Activated CD4-positive, CD25-positive, alpha-beta regulatory T cell treated with anti-CD3 and anti-CD28 coated beads, Interleukin-2, amount 50 U/mL, for 72 hours (primary cell): ENCODE data around the gene GPC1.
"Not testable (repeated sequence)": the region's sequence is repeated elsewhere in the genome, so short reads cannot be mapped to it uniquely, and the experiment has no call there.

Source experiments
- DNase-seq: peaks from one replicate; pipeline ENCODE4 v3.0.0; 2021

GPC1 gene, protein sequence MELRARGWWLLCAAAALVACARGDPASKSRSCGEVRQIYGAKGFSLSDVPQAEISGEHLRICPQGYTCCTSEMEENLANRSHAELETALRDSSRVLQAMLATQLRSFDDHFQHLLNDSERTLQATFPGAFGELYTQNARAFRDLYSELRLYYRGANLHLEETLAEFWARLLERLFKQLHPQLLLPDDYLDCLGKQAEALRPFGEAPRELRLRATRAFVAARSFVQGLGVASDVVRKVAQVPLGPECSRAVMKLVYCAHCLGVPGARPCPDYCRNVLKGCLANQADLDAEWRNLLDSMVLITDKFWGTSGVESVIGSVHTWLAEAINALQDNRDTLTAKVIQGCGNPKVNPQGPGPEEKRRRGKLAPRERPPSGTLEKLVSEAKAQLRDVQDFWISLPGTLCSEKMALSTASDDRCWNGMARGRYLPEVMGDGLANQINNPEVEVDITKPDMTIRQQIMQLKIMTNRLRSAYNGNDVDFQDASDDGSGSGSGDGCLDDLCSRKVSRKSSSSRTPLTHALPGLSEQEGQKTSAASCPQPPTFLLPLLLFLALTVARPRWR

DNA sequence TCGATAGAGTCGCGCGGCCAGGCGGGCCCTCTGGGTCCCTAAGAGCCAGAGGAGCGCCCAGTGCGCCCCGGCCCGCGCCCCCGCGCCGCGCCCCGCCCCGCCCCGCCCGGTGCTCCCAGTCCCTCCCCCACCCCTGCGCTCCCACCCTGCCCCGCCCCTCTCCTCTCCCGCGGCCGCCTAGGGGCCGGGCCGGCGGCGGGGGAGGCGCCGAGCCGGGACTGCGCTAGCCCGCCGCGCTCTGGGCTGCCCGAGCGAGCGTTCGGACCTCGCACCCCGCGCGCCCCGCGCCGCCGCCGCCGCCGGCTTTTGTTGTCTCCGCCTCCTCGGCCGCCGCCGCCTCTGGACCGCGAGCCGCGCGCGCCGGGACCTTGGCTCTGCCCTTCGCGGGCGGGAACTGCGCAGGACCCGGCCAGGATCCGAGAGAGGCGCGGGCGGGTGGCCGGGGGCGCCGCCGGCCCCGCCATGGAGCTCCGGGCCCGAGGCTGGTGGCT, at the start of gene GPC1:
TSS of gene GPC1 (plus strand) at position 207 of the 491 bp plus-strand sequence. CDS start at position 463, 256 bp downstream.
- DNase-seq = peak; percentile 56

DNA sequence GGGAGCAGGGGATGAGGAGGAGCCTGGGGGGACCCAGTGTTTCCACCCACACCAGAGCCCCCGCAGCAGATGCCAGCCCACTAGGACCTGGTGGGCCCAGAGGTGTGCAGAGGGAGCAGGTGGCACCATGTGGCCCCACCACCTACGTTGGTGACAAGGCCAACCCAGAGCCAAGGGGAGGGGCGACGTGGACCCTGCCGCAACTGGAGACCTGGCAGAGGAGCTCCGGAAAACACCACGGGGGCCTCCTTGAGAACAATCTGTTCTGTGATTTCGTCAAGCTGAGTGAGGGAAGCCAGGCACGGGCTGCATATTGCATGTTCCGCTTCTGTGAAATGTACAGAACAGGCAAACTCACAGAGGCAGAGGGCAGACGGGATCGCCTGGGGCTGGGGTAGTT, 49.1 kb upstream of the GPC1 start:
- no peak for DNase-seq

DNA sequence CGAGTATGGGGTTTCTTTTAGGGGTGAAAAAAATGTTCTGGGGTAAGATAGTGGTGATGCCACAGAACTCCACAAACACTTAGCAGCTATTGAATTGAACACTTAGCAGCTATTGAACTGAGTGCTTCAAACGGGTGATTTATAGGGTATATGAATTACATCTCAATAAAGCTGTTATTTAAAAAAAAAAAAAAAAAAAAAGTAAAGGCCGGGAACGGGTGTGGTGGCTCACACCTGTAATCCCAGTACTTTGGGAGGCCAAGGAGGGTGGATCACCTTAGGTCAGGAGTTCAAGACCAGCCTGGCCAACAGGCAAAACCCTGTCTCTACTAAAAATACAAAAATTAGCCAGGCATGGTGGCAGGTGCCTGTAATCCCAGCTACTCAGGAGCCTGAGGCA, 48.7 kb upstream of the GPC1 start:
- not testable (repeated sequence) for DNase-seq

DNA sequence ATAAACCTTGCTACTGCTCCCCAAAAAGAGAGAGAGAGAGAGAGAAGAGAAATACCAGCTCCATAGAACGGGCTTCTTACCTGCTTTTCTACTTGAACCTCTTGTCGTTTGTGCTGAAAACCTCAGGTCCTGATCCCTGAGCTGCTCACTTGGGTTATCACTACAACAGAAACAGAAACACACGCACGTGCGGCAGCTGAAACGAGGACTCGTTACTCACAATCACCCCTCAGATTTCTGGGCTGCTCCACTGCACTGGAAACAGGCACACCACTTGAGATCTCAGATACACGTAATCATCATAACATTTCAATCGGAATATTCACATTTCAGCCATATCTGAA, 48.2 kb upstream of the GPC1 start:
- DNase-seq = no peak

DNA sequence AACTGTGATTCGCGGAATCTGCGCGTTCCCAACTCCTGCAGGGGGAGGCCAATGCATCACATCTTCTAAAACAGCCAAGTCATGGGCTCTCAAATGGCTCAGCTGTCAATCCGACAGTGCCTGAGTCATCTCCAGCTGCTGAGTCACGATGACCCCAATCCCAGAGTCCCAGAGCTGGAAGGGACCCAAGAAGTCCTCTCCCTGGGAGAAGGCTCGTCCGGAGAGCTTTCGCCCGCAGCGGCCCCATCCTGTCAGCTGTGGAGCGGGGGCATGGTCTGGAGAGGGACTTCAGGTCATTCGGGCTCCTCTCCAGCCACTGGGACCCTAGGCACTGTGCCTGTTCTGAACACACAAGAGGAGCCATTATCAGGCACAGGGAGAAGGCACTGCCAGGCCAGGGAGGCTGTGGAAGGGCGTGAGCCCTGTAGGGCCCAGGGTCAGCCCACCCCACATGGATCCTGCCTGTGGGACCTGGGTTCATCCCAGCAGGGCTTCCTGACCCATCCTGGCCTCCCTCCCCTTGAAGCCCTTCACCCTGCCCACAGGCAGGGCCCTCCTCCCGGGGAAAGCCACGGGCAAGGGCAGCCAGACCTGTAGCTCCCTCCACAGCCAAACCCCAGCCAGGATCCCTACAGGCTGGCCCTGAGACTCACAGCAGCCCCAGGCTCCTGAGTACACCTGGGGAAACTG, 47.6 kb upstream of the GPC1 start:
- no peak for DNase-seq

DNA sequence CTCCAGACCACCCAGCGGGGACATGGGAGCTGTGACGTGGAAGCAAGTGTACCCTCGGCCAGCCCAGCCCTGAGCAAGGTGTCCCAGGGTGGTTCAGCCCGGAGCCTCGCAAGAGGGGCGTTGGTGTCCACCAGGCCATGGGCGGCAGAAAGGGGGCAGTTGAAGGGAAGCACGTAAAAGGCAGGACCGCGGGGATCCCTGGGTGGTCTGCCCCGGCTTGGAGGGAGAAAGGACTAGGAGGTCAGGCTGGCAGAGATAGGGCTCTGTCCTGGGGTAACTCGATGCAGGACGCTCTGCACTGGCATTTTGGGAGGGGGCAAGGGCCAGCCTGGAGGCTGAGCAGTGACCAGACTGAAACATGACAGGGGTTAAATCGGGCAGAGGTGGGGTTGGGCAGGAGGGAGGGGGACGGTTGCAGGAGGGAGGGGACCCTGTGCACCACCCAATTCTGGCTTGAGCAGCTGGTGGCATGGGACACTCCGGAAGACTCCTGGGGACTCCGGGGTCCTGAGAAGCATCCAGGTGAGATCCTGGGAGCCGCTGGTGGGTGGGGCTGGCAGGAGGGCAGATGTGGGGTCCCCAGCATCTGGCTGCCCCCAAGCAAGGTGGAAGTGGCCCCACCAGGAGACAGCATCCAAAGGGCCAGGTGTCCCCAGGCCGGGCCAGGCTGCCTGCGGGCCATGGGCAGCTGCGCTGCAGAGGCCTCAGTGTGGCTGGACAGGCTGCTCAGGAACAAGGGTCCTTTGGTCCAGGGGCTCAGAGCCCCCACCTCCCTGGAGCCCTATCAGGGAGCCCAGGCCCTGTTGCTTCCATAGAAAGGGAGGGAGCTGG, 46.8 kb upstream of the GPC1 start:
- no peak for DNase-seq

DNA sequence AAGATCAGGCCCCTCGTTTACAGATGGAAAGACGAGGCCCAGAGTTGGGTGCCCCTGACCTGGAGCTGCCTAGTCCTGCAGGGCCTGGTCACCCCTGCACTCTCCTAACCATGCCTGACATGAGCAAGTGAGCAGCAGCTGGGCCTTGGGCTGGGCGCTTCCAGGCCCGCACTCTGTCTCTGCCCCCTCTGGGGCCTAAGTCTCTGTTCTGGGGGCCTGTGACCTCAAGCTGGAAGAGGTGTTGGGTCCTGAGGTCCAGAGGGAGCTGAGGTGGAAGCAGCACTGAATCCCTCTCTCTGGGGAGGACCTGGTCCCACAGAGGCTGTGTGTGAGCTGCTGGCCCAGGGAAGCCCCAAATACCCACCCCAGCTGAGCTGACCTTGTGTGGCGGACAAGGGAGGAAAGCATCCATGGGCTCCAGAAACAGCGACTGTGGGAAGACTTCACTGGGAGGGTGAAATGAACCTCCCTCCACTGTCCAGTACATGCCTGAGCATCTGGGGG, 46.1 kb upstream of the GPC1 start:
- DNase-seq = no peak

DNA sequence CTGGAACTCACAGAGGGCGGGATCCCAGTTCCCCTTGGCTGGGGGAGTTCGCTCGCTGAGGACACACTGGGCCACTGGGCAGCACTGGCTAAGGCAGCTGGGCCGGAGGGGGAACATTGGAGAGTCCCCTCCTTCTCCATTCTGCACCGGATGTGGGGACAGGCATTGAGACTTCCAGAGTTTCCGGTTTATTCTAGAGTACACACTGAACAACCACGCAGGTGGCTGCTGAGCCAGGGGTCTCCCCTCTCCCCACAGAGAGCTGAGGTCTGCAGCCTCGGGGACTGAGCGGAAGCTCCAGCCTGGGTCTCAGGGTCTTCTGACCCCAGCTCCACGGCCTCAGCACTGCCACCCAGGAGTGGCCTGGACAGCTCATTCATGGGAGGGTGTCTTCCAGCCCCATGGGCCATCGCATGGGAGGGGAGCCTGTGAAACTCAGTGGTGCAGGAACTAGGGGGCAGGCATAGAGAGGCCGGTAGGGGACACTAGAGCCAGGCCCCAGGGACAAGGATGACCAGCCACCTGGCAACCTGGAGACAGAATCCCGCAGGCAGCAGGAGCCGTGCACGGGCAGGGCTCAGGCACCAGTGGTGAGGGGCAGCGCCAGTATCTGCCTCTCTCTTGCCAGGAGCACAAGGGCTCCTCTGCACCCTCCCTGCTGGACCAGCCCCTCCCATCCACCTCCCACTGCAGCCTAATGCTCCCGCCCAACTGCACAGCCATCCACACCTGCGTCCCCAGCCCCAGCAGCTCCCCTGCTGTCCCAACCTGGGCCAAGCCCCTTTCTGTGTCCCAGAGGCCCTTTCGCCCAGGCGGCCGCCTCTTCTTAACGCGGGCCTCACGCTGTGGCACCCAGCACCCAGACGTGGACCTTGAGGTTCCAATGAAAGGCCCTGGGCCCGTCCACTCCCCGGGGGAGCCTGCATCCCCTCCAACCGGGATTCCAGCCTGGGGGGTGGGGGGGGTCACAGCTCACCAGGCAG, 45.1 kb upstream of the GPC1 start:
- no peak for DNase-seq

DNA sequence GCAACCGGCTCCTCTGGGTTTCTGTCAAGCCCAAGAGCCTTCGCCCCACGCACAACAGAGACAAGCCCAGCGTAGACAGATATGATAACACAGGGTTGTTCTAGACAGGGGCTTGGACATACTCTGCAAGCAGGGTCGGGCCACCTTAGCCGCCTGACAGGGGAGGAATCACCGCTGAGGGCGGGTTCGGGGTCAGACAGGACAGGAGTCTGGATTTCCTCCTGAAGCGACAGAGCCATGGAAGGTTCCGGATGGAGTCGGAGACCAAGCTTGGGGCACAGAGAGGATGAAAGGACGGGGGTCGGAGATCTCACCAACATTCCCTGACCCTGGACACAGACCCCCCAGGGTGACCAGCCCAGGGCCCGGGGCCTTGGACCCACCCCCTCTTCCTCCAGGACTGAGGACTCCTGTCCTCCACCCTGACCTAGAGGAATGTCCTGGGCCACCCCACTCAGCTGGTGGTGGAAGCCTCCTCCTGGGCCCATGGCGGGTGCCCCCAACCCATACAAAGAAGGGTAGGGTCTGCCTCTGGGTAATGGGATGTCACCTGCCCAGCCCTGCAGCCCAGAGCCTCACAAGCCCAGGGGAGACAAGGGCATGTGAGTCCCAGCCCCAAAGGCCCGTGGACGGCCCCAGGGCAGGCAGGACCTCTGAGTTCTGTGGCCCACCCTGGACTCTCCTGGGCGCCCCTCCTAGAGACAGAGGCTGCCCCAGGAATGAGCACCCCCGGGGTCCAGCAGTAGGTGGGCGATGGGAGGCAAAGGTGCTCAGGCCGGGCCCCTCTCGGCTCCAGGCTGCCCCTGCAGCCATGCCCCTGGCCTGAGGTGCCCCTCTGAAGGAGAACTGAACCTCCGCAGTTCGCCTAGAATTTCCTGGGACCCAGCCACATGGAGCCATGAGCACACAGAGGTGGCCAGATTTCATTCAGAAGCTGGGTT, 44.1 kb upstream of the GPC1 start:
- DNase-seq = no peak

DNA sequence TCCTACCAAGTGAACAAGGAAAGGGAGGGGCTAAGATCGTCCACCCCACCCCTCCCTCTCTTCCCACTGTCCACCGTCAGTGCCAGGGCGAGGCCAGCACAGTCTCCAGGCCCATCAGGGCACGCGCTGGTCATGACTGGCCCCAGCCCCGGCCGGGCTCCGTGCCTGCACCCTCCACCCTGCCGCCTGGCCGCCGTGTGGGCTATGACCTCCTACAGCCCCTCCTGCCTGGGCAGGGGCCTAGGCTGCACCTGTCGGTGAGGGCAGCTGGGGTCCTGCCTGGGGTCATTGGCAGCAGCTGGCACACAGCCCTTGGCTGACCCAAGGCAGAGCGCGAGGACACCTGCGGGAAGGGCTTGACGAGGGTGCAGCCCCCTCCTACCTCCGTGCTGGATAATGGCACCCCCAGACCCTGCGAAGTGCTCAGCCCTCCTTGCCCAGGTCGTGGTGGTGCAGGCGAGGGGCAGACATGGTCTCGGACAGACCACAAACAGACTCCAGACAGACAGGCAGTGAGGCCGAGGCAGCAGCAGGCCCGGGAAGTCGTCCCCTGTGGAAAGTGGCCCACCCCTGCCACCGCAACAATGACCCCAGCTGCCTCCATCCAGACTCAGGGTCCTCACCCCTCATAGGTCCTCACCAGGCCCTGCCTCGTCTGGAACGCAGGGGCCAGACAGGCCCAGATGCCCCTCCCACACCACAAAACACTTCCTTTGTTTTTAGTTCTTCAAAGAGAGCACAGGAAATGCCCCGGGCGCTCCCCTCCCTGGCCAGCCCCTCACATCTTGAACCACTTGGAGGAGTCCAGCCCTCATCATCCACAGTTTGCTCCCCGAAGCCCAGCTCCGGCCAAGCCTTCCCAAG, 43.1 kb upstream of the GPC1 start:
- no peak for DNase-seq

DNA sequence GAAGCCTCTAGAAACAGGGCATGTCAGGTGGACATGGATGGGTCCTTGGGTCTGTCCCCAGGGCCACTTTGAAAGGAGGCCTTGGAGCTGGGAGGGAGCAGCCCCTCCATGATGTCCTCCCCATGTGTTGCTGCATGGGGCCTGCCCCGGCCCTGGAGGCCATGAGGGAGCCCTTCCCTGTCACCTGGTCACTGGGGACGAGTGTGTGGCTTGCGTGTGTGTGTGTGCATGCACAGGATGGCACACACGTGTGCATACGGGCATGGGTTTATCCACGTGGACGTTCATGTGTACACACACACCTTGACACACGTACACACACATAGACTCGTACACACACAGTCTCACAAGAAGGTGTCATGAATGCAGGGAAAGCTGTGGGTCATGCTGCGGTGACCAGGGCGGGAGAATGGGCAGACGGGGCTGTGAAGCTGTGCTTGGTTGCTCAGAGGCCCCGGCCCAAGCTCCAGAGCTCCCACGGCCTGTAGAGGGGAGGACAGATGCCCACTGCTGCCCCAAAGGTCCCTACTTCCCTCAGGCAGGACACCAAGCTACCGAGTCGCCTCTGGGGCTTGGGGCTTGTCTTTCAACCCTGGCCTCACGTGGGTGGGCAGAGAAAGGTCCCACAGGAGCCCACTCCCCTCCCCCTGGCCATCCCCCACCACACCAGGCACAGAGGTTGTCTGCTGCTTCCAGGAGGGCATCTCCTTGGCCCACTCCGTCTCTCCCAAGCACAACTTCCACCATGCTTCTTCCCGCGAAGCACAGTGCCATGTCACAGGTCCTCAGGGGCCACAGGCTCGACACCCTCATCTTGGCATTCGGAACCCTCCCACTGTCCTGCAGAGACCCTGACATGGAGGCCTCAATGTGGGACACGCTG, 42.3 kb upstream of the GPC1 start:
- peak; percentile 26 for DNase-seq

DNA sequence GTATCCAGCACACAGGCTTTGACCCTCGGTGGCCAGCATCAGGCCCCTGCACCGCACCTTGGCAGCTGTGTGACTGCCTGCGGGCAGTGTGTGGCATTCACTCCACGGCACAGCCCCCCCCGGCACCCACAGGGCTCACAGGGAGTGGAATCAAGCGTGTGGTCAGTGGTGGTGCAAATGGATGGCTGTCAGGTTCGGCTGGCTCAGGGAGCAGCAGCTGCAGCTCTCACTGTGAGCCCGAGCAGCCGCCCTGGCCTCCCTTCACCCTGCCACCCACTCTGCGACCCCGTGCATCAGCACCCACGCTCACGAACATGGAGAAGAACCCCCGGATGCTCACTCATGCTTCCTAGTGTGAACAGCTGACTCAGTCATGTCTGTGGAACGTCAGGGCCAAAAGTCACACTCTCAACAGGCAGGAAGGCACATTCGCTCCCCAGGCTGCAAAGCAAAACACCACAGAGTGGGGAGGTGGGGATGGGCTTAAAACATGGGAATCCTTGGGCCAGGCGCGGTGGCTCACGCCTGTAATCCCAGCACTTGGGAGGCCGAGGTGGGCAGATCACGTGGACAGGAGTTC, 41.5 kb upstream of the GPC1 start:
- peak; percentile 17 for DNase-seq

DNA sequence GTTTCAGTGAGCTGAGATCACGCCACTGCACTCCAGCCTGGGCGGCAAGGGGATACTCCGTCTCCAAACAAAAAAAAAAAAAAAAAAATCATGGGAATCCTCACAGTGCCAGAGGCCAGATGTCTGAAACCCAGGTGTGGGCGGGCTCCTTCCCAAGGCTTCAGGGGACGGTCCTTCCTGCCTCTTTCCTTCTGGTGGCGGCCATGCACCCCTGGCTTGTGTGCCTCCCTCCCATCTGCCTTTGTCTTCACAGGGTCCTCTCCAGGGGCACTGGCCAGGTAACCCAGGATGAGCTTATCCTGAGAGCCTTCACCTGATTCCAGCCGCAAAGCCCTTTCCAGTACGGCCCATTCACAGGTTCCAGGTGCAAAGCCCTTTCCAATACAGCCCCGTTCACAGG, 40.9 kb upstream of the GPC1 start:
- DNase-seq = peak; percentile 21

DNA sequence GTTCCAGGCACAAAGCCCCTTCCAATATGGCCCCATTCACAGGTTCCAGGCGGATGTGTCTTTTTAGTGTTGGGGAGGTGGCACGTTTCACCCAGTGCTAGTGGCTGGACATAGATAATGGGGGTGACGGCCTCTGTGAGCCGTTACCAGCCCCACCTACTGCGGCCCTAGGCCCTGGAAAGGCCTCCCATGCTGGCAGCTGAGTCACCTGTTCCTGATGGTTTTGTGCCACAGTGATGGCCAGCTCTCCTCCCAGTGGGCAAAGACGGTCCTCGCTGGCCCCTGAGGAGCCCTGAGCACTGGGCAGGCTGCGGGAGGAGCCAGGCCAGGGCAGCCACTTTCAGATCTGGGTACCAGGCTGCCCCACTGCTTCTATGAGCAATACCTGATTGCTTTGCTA, 40.0 kb upstream of the GPC1 start:
- DNase-seq = peak; percentile 11

DNA sequence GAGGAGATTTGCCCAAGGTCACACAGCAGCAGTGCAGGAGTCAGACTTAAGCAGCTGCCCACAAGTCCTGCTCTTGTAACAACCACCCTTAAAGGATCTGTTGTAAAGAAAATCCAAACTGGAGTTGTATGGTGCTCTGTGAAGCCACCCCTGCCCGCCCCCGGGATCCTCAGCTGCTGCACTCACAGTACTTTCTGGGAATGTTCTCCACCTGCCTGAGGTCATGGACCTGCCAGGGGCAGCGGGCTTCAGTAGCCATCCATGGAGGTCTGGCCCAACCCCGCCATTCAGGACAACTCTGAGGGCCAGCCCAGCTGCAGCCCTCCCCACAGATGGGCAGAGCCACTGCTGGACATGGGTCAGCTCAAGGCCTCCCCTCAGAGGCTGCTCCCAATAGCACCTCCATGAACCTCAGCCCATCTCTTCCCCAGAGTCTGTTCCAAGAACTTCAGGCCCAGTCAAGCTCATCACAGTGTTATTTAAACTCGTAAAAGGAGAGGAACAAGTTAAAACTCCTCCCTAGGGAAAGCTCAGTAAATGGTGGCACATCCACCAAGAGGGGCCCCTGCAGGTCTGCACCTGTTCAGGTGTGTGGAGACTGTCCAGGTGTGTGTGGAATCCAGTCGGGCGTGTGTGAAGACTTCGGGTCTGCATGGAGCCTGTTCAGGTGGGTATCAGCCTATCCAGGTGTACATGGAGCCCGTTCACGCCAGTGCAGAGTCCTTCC, 39.4 kb upstream of the GPC1 start:
- DNase-seq = peak; percentile 17

DNA sequence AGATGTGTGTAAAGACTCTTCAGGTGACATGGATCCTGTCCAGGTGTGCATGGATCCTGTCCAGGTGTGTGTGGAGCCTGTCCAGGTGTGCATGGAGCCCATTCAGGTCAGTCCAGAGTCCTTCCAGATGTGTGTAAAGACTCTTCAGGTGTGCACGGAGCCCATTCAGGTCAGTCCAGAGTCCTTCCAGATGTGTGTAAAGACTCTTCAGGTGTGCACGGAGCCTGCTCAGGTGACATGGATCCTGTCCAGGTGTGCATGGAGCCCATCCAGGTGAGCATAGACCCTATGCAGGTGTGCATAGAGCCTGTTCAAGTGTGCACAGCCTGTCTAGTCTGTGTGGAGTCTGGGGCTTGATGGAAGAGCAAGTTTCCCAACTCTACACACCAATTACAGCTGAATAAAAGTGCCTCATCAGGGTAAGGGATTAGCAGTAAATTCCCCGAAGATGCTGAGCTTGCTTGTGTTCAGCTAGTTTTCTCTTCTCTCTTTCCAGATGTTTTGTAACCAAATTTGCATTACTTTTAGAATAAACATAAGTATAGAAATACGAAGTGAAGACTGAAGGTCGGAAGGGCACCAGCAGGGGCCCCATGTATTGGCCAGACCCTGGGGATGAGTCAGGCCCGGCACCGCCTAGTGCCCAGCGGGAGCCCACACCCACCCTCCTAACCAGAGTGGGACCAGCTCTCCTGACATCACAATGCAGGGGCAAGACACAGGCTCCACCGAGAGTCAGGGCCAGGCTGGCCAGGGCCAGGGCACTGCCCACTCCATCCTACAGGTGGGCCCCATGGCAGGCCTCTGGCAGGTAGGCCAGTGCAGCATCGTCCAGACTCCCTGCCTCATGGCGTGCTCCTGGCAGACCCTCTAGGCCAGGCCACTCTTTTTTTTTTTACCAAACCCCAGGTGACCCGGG, 38.6 kb upstream of the GPC1 start:
- DNase-seq = peak; percentile 22
